HUES6 (cell line): Measurements from ENCODE around the gene HSD17B14.
A peak's percentile ranks its signal among the peaks of the same experiment; 100 is the strongest.
"Not testable (repeated sequence)": the region's sequence is repeated elsewhere in the genome, so short reads cannot be mapped to it uniquely, and the experiment has no call there.

Experiments
- H3K27ac ChIP-seq: 2 replicates; pipeline ENCODE4 v1.7.0; 2013; ENCODE audit warnings: low read depth, mild to moderate bottlenecking, low read length, inconsistent platforms
- H3K27me3 ChIP-seq: 2 replicates; pipeline ENCODE4 v1.6.1; 2013; ENCODE audit warnings: low read length; ENCODE audit not compliant: control insufficient read depth, insufficient read depth
- H3K36me3 ChIP-seq: 2 replicates; pipeline ENCODE4 v1.6.1; 2013; ENCODE audit warnings: low read length; ENCODE audit not compliant: control insufficient read depth, insufficient read depth
- H3K4me1 ChIP-seq: 2 replicates; pipeline ENCODE4 v1.6.1; 2013; ENCODE audit warnings: low read length; ENCODE audit not compliant: control insufficient read depth, insufficient read depth
- H3K4me3 ChIP-seq: 2 replicates; pipeline ENCODE4 v1.5.1; 2013; ENCODE audit warnings: low read depth, low read length
- H3K9ac ChIP-seq: one replicate; pipeline ENCODE4 v1.6.1; 2013; ENCODE audit warnings: mild to moderate bottlenecking, low read length
- H3K9me3 ChIP-seq: 2 replicates; pipeline ENCODE4 v1.6.1; 2013; ENCODE audit warnings: low read depth, low read length; ENCODE audit not compliant: control insufficient read depth, insufficient read depth

The HSD17B14 gene

GRCh38 chr19:48795055-48795684 is 41.1 kb downstream of the HSD17B14 start:
- Histone ChIP-seq H3K27me3 (no peaks in the 10 kb centered on the region), H3K9ac (peak overlapping the region; percentile 63), H3K4me3 (peak overlapping the region; percentile 84), H3K4me1 (peaks cover 9% of the 10 kb centered on the region), H3K36me3 (no peaks in the 10 kb centered on the region), H3K9me3 (no peaks in the 10 kb centered on the region), H3K27ac (no peak overlapping the region)

DNA sequence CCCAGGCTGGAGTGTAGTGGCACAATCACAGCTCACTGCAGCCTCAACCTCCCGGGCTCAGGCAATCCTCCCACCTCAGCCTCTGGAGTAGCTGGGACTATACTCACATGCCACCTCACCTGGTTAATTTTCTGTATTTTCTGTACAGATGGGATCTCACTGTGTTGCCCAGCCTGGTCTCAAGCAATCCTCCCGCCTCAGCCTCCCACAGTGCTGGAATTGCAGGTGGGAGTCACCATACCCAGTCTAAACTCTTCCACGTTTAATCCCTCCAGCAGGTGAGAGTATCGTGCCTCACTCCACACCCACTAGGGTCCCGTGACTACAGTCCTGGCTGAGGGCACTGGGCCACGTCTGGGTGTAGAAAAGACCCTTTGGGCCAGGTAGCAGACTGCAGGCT is 42.0 kb downstream of the HSD17B14 start:
- H3K9ac ChIP-seq = no peak overlapping the region
- H3K4me1 ChIP-seq = peaks cover 5% of the 10 kb centered on the region
- H3K4me3 ChIP-seq = no peak overlapping the region
- no peaks in the 10 kb centered on the region for H3K36me3 ChIP-seq
- H3K27ac ChIP-seq = no peak overlapping the region
- no peaks in the 10 kb centered on the region for H3K9me3 ChIP-seq
- no peaks in the 10 kb centered on the region for H3K27me3 ChIP-seq

DNA sequence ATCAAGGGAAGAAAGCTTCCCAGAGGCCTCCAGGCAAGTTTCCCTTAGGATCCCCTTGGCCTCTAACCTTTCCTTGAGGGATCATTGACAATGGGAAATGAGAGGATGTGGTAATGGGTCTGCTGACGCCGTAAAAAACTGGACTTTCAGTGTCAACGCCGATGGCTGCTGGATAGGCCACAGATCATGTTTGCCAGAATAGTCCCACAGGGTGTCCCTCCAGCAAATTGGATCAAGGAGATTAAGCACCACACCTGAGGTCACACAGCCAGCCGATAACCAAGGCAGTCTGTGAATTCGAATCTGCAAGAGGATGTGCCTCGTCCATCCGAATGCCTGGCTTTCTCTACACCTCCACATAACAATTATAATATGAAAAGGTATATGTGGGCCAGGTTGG is 43.0 kb downstream of the HSD17B14 start:
- Histone ChIP-seq H3K4me3 (no peak overlapping the region), H3K27me3 (no peaks in the 10 kb centered on the region), H3K36me3 (no peaks in the 10 kb centered on the region), H3K27ac (no peak overlapping the region), H3K9ac (no peak overlapping the region), H3K4me1 (no peaks in the 10 kb centered on the region), H3K9me3 (no peaks in the 10 kb centered on the region)

GRCh38 chr19:48787331-48787730 is 49.0 kb downstream of the HSD17B14 start:
- H3K4me3 ChIP-seq, H3K9ac ChIP-seq, H3K4me1 ChIP-seq, H3K36me3 ChIP-seq, H3K27ac ChIP-seq, H3K27me3 ChIP-seq, H3K9me3 ChIP-seq: not testable (repeated sequence)

GRCh38 chr19:48786422-48786821 is 49.9 kb downstream of the HSD17B14 start:
- H3K27ac ChIP-seq, H3K4me3 ChIP-seq, H3K9ac ChIP-seq, H3K27me3 ChIP-seq, H3K9me3 ChIP-seq, H3K4me1 ChIP-seq, H3K36me3 ChIP-seq: not testable (repeated sequence)

DNA sequence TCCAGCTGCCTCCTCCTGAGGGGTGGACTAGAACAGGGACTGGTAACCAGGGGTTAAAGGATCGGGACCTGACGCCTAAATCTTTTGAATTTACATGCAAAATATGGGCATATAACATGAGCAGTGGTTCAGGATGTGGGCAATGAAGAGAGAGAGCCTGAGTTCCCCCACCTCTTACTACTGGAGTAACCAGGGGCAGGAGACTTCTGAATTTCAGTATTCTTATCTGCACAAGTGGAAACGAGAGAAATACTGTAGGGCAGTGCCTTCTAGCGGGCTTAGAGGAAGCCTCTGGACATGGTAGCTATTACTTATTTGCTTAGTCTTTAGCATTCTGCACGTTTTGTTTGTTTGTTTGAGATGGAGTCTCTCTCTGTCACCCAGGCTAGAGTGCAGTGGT is 51.8 kb downstream of the HSD17B14 start:
- no peaks in the 10 kb centered on the region for H3K4me1 ChIP-seq
- H3K27me3 ChIP-seq = no peaks in the 10 kb centered on the region
- no peaks in the 10 kb centered on the region for H3K36me3 ChIP-seq
- no peak overlapping the region for H3K9ac ChIP-seq
- H3K4me3 ChIP-seq = no peak overlapping the region
- no peak overlapping the region for H3K27ac ChIP-seq
- H3K9me3 ChIP-seq = no peaks in the 10 kb centered on the region

GRCh38 chr19:48780631-48781391 is 55.5 kb downstream of the HSD17B14 start:
- no peaks in the 10 kb centered on the region for H3K36me3 ChIP-seq
- no peaks in the 10 kb centered on the region for H3K27me3 ChIP-seq
- H3K9ac ChIP-seq = no peak overlapping the region
- no peak overlapping the region for H3K27ac ChIP-seq
- H3K4me3 ChIP-seq = no peak overlapping the region
- H3K9me3 ChIP-seq = no peaks in the 10 kb centered on the region; the same call in 1 of the 2 replicates
- no peaks in the 10 kb centered on the region for H3K4me1 ChIP-seq

GRCh38 chr19:48779636-48780035 is 56.7 kb downstream of the HSD17B14 start:
- no peak overlapping the region for H3K27ac ChIP-seq
- H3K4me1 ChIP-seq = no peaks in the 10 kb centered on the region
- H3K4me3 ChIP-seq = no peak overlapping the region
- no peaks in the 10 kb centered on the region for H3K27me3 ChIP-seq
- no peak overlapping the region for H3K9ac ChIP-seq
- H3K36me3 ChIP-seq = no peaks in the 10 kb centered on the region
- no peaks in the 10 kb centered on the region; the same call in 1 of the 2 replicates for H3K9me3 ChIP-seq

DNA sequence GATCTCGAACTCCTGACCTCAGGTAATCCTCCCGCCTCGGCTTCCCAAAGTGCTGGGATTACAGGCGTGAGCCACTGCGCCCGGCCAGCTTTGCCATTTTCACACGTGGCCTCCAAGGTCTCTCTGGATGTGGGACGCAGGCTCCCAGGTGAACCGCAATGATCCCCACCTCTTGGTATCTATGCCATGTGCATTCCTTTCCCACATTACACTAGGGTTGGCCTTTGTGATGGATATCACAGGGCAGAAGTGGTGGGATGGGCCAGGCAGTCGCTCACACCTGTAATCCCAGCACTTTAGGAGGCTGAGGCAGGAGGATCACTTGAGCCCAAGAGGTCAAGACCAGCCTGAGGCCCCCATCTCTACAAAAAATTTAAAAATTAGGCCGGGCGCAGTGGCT is 58.6 kb downstream of the HSD17B14 start:
- H3K27ac ChIP-seq = no peak overlapping the region
- H3K4me1 ChIP-seq = no peaks in the 10 kb centered on the region
- H3K27me3 ChIP-seq = no peaks in the 10 kb centered on the region
- H3K9me3 ChIP-seq = no peaks in the 10 kb centered on the region; the same call in 1 of the 2 replicates
- no peak overlapping the region for H3K4me3 ChIP-seq
- no peaks in the 10 kb centered on the region for H3K36me3 ChIP-seq
- H3K9ac ChIP-seq = no peak overlapping the region

- no peak overlapping the region for H3K4me3 ChIP-seq
- no peaks in the 10 kb centered on the region for H3K4me1 ChIP-seq
- H3K36me3 ChIP-seq = no peaks in the 10 kb centered on the region
- H3K9ac ChIP-seq = no peak overlapping the region
- H3K27me3 ChIP-seq = no peaks in the 10 kb centered on the region
- H3K27ac ChIP-seq = no peak overlapping the region
- no peaks in the 10 kb centered on the region; the same call in 1 of the 2 replicates for H3K9me3 ChIP-seq
Measured at GRCh38 chr19:48777139-48777538, 59.2 kb downstream of the HSD17B14 start.

DNA sequence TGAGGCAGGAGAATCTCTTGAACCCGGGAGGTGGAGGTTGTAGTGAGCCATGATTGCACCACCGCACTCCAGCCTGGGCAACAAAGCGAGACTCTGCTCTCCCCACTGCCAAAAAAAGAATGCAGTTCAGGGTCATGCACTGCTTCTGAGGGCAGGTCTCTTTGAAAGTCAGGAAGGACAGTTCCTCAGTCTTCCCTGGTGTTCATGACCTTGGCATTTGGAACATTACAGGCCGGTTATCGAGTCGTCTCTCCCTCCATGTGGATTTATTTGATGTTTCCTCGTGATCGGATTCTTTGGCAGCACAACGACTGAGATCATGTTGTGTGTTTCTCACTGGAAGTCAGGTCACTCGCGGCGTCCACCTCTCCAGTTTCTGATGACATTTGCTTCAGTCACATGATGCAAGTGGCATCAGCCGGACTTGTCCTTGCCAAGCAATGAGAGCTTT is 63.8 kb downstream of the HSD17B14 start:
- no peaks in the 10 kb centered on the region for H3K4me1 ChIP-seq
- H3K27ac ChIP-seq = no peak overlapping the region
- no peak overlapping the region for H3K4me3 ChIP-seq
- no peaks in the 10 kb centered on the region for H3K27me3 ChIP-seq
- H3K9ac ChIP-seq = no peak overlapping the region
- no peaks in the 10 kb centered on the region for H3K36me3 ChIP-seq
- no peaks in the 10 kb centered on the region for H3K9me3 ChIP-seq
